HG02759 (cell line): ENCODE data around the gene MON1A.

ENCODE experiments used
- ATAC-seq: cut with Tn5 transposase; IDR thresholded peaks from one replicate; pipeline ENCODE4 v1.9.1; 2021; ENCODE audit warnings: mild to moderate bottlenecking, moderate library complexity; ENCODE audit not compliant: unreplicated experiment

The MON1A gene

GRCh38 chr3:49895791-49896190 lies 33.8 kb downstream of the MON1A start:
- no peak for ATAC-seq

- ATAC-seq = no peak
These were observed 40.3 kb downstream of the MON1A start for GRCh38 chr3:49889296-49889695.

GRCh38 chr3:49886922-49887265 lies 42.7 kb downstream of the MON1A start:
- no peak for ATAC-seq

GRCh38 chr3:49883998-49884397 lies 45.6 kb downstream of the MON1A start:
- ATAC-seq = no peak

GRCh38 chr3:49882166-49882565 lies 47.4 kb downstream of the MON1A start:
- no peak for ATAC-seq

- no peak for ATAC-seq
These were observed 48.9 kb downstream of the MON1A start for GRCh38 chr3:49880581-49881315.

- no peak for ATAC-seq
These were observed 49.9 kb downstream of the MON1A start for GRCh38 chr3:49879721-49880120.

- ATAC-seq = no peak
These were observed 50.9 kb downstream of the MON1A start for GRCh38 chr3:49878686-49879085.

- no peak for ATAC-seq
These were observed 51.9 kb downstream of the MON1A start for GRCh38 chr3:49877716-49878115.

- ATAC-seq = no peak
These were observed 53.0 kb downstream of the MON1A start for GRCh38 chr3:49876567-49876966.

GRCh38 chr3:49873623-49874022 lies 56.0 kb downstream of the MON1A start:
- no peak for ATAC-seq

- no peak for ATAC-seq
These were observed 56.8 kb downstream of the MON1A start for GRCh38 chr3:49872801-49873281.

- no peak for ATAC-seq
These were observed 58.0 kb downstream of the MON1A start for GRCh38 chr3:49871531-49872153.

- no peak for ATAC-seq
These were observed 60.0 kb downstream of the MON1A start, which contains the start of gene CAMKV for GRCh38 chr3:49869525-49870126. Gene CAMKV (minus strand): TSS chr3:49869906. CDS start chr3:49862388, 7,518 bp downstream.

- ATAC-seq = no peak
These were observed 60.6 kb downstream of the MON1A start for GRCh38 chr3:49868862-49869466.

- ATAC-seq = no peak
These were observed 61.7 kb downstream of the MON1A start for GRCh38 chr3:49867871-49868321.

GRCh38 chr3:49867400-49867799 lies 62.2 kb downstream of the MON1A start:
- ATAC-seq = no peak

GRCh38 chr3:49865198-49865784 lies 64.3 kb downstream of the MON1A start:
- ATAC-seq = no peak

GRCh38 chr3:49864505-49864904 lies 65.1 kb downstream of the MON1A start:
- no peak for ATAC-seq

GRCh38 chr3:49859576-49860305 lies 69.9 kb downstream of the MON1A start:
- ATAC-seq = no peak
